MCF 10A (cell line): Measurements from ENCODE around the gene MBD6. TPM values are rescaled to one million over a fixed set of nuclear protein-coding genes. Genes with fewer than 3 reads are reported as not detected.
"Not testable (repeated sequence)": the region's sequence is repeated elsewhere in the genome, so short reads cannot be mapped to it uniquely, and the experiment has no call there.

ENCODE experiments used
- BruUV-seq: library from RNA; stranded (reverse); fragments of 400-500 nt; replicated peaks from 2 replicates; lab custom pipeline; 2021; lab: Mats Ljungman, UMichigan
- CTCF ChIA-PET: fragments of 300-600 bp; sonication (Branson Sonifier 250); formaldehyde crosslinking; extraction: SDS; loops from one replicate; lab custom pipeline; 2021; ENCODE audit warnings: antibody characterized with exemption, inconsistent platforms; lab: Yijun Ruan, JAX
- POLR2A ChIA-PET: fragments of 300-600, 350-650 bp; sonication (Branson Sonifier 250); formaldehyde crosslinking; extraction: SDS; loops from one replicate; lab custom pipeline; 2020; ENCODE audit warnings: antibody characterized with exemption, inconsistent platforms; lab: Yijun Ruan, JAX
- DNase-seq: peaks from one replicate; pipeline ENCODE4 v3.0.0-alpha.2; 2018; ENCODE audit not compliant: unreplicated experiment
- H3K27ac Mint-ChIP-seq: one replicate; pipeline ENCODE4 v1.8.0; 2022; ENCODE audit warnings: mild to moderate bottlenecking, low read depth, mixed read lengths; ENCODE audit not compliant: unreplicated experiment
- H3K27me3 Mint-ChIP-seq: one replicate; pipeline ENCODE4 v1.8.0; 2022; ENCODE audit warnings: mixed read lengths; ENCODE audit not compliant: insufficient read depth, unreplicated experiment
- H3K36me3 Mint-ChIP-seq: one replicate; pipeline ENCODE4 v1.8.0; 2022; ENCODE audit warnings: mild to moderate bottlenecking, moderate library complexity, mixed read lengths; ENCODE audit not compliant: insufficient read depth, unreplicated experiment
- H3K4me1 Mint-ChIP-seq: one replicate; pipeline ENCODE4 v1.8.0; 2022; ENCODE audit warnings: mixed read lengths; ENCODE audit not compliant: insufficient read depth, unreplicated experiment
- H3K4me3 Mint-ChIP-seq: one replicate; pipeline ENCODE4 v1.8.0; 2022; ENCODE audit warnings: mild to moderate bottlenecking, moderate library complexity, mixed read lengths; ENCODE audit not compliant: unreplicated experiment
- H3K9me3 Mint-ChIP-seq: one replicate; pipeline ENCODE4 v1.8.0; 2022; ENCODE audit warnings: mixed read lengths; ENCODE audit not compliant: unreplicated experiment
- CTCF ChIP-seq: fragments of 200-600 bp; IDR thresholded peaks from one replicate; pipeline ENCODE4 v1.8.0; 2022; ENCODE audit warnings: antibody characterized with exemption, mild to moderate bottlenecking; ENCODE audit not compliant: unreplicated experiment
- intact Hi-C: fragments of 100-400 bp; cut with micrococcal nuclease; formaldehyde crosslinking; loops from 2 replicates; pipeline ENCODE4 v1.14.1; 2022
- total RNA-seq: library from RNA; stranded (reverse); gene quantifications from 2 replicates; pipeline ENCODE4 v1.2.3, GENCODE V29; 2022

The MBD6 gene
- total RNA-seq, 1 experiment from 2014 or later, result 96.5 TPM

GRCh38 chr12:57568838-57569237, 46.2 kb downstream of the MBD6 start:
- BruUV-seq, result no TSS peak
- no peaks in the 10 kb centered on the region for H3K4me1 Mint-ChIP-seq
- DNase-seq, result no peak
- no peak for TF ChIP-seq CTCF
- no peak overlapping the region for H3K4me3 Mint-ChIP-seq
- POLR2A ChIA-PET, result no interaction called here
- CTCF ChIA-PET, result interaction anchor here (0.6 to 1.3 kb wide), 3 partner anchors 13 to 1372 kb away, joined by 3 to 5 read pairs (median 3); no protein-coding TSS in a partner anchor
- intact Hi-C loops, result no loop called here
- H3K9me3 Mint-ChIP-seq, result no peaks in the 10 kb centered on the region
- peaks cover 15% of the 10 kb centered on the region for H3K27me3 Mint-ChIP-seq
- H3K36me3 Mint-ChIP-seq, result no peaks in the 10 kb centered on the region
- H3K27ac Mint-ChIP-seq, result no peak overlapping the region

DNA sequence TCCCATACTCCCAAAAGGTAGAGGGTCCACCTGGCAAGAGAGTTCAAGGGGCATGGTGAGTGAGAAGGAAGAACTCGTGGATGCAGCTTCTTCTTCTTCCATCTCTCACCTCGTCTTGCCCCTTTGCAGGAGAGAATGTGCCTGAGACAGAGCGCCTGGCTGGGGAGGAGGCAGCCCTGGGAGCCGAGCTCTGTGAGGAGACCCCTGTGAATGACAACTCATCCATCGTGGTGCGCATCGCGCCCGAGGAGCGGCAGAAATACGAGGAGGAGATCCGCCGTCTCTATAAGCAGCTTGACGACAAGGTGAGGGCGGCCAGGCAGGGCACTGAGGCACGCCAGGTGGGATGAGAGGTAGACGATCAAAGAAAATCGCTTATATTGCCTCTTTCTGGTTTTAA, 47.2 kb downstream of the MBD6 start:
- no peaks in the 10 kb centered on the region for H3K36me3 Mint-ChIP-seq
- H3K27ac Mint-ChIP-seq, result no peak overlapping the region
- ChIA-PET POLR2A (no interaction called here), CTCF (interaction anchor here (0.8 to 6.7 kb wide), 2 partner anchors 13 to 330 kb away, joined by 5 to 55 read pairs; no protein-coding TSS in a partner anchor)
- H3K4me3 Mint-ChIP-seq, result no peak overlapping the region
- no peaks in the 10 kb centered on the region for H3K4me1 Mint-ChIP-seq
- H3K27me3 Mint-ChIP-seq, result peaks cover 4% of the 10 kb centered on the region
- intact Hi-C loops, result no loop called here
- no peak for DNase-seq
- TF ChIP-seq CTCF, result no peak
- no peaks in the 10 kb centered on the region for H3K9me3 Mint-ChIP-seq
- no TSS peak for BruUV-seq

DNA sequence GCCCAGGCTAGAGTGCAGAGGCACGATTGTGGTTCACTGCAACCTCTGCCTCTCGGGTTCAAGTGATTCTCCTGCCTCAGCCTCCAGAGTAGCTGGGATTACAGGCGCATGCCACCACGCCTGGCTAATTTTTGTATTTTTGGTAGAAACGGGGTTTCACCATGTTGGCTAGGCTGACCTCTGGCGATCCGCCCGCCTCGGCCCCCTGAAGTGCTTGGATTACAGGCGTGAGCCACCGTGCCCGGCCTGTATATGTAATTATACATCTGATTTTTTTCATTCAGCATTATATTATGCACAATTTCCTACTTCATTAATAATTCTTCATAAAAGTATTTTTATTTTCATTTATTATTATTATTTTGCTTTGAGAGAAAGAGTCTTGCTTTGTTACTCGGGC, 47.8 kb downstream of the MBD6 start:
- H3K4me3 Mint-ChIP-seq, BruUV-seq, intact Hi-C loops, POLR2A ChIA-PET, H3K36me3 Mint-ChIP-seq, H3K27me3 Mint-ChIP-seq, DNase-seq, H3K9me3 Mint-ChIP-seq, H3K4me1 Mint-ChIP-seq, H3K27ac Mint-ChIP-seq: not testable (repeated sequence)
- CTCF ChIA-PET, result interaction anchor here (0.8 to 6.7 kb wide), 2 partner anchors 13 to 330 kb away, joined by 5 to 55 read pairs; no protein-coding TSS in a partner anchor

DNA sequence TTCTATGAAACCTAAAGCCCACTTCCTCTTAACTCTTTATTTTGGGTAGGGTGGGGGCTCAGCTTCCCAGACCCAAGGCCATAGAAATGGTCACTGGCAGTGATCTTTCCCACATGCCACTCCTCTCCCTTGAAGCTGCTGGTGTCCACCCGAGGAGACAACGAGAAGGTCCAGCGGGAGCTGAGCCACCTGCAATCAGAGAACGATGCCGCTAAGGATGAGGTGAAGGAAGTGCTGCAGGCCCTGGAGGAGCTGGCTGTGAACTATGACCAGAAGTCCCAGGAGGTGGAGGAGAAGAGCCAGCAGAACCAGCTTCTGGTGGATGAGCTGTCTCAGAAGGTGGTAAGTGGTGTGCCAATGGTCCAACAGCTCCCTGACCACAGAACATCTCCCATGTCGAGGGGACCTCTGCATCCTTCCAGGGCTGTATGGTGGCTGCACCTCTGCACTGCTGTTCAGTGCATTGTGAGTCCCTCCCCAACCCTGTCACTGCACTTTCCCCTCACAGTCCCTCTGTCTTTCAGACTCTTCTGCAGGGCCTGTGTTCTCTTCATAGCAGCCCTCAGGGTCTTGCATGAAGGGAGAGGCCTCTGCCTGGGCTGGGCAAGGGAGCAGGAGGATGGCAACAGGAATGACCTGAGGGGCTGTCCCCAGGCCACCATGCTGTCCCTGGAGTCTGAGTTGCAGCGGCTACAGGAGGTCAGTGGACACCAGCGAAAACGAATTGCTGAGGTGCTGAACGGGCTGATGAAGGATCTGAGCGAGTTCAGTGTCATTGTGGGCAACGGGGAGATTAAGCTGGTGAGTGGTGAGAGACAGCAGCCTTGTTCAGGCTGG, 49.5 kb downstream of the MBD6 start:
- H3K4me3 Mint-ChIP-seq, result no peak overlapping the region
- no TSS peak for BruUV-seq
- H3K36me3 Mint-ChIP-seq, result no peaks in the 10 kb centered on the region
- DNase-seq, result no peak
- no peaks in the 10 kb centered on the region for H3K9me3 Mint-ChIP-seq
- ChIA-PET POLR2A (interaction anchor here (1.2 kb wide), 1 partner anchor 26 kb away, joined by 3 read pairs; no protein-coding TSS in a partner anchor), CTCF (interaction anchor here (1.0 to 6.7 kb wide), 2 partner anchors 11 to 62 kb away, joined by 3 to 55 read pairs; no protein-coding TSS in a partner anchor)
- no peak overlapping the region for H3K27ac Mint-ChIP-seq
- no peaks in the 10 kb centered on the region for H3K27me3 Mint-ChIP-seq
- intact Hi-C loops, result no loop called here
- no peak for TF ChIP-seq CTCF
- no peaks in the 10 kb centered on the region for H3K4me1 Mint-ChIP-seq
